ENCODE data around the gene UCHL1. TPM values are rescaled to one million over a fixed set of nuclear protein-coding genes. Genes with fewer than 3 reads are reported as not detected.

UCHL1 gene
- total RNA-seq, 4 donors from 2014 or later, result 3.5 to 81.4 (median 46.4) TPM

DNA sequence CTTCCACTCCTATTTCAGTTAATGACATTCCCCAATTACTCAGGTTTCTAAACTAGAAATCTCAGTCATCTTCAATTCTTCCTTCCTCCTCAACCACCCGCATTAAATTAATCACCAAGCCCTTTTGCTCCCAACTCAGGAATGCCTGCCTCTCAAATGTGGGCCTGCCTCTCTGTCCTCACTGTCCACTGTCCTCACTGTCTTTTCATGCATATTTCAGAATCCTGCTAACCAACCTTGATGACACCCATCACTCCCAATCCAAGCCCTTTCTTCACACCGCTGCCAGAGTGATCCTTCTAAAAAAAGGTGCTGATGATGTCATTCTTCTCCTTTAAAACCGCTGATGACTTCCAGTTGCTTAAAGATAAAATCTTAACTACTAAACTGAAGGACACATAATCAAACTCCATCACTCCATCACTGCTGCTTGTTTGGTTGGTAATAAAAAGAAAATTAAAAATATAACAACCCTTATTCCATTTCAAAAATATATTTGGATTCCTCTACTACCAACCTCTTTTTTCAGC lies 37.2 kb upstream of the UCHL1 start:
- no peak for DNase-seq
- no peaks in the 10 kb centered on the region for H3K36me3 ChIP-seq
- no peak overlapping the region for H3K27ac ChIP-seq
- TF ChIP-seq POLR2A (IDR thresholded peaks at IDR 0.05), result no peak
- no peak for TF ChIP-seq CTCF (IDR thresholded peaks at IDR 0.05)
- H3K27me3 ChIP-seq, result peaks cover 0 to 4% of the 10 kb centered on the region in 2 donors
- H3K4me1 ChIP-seq, result no peaks in the 10 kb centered on the region
- H3K4me3 ChIP-seq, result no peak overlapping the region
- intact Hi-C loops (cut with DNase I; ENCODE audit: low total_unique reads), result no loop called here
- no peaks in the 10 kb centered on the region for H3K9me3 ChIP-seq

DNA sequence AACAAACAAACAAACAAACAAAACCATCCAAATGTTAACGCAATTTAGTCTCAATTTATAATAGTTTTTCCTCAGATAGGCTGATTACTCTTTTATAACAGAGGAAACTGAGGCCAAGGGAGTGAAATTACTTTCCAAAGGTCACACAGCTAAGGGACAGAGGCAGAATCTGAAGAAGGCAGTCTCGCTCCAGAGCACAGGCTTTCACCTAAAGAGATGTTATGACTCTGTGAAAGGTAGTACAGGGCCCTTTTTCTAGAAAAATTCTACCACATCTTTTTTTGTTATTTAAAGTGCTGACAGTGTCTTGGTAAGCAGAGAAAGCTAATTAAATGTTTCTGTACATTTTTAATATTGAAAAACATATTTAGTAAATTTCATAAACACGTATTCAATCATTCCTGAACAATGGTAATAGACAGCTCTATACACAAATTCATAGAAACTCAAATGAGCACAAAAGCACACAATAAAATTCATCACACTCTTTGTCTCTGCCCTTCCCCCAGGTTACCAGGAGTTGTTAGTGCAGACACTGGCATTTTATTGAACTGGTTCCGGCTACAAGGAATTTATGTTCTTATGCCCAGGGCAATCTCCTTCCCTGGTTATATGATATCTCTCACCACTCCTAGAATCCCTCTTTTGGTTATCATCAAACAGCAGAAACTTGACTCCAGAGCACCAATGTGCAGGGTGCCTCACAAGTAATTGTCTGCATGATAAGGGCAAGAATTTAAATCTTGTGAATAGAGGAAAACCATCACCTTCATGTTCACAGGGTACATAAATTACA lies 34.7 kb upstream of the UCHL1 start:
- H3K9me3 ChIP-seq, result no peaks in the 10 kb centered on the region
- no peaks in the 10 kb centered on the region for H3K4me1 ChIP-seq
- DNase-seq, result no peak
- H3K36me3 ChIP-seq, result no peaks in the 10 kb centered on the region
- no peak overlapping the region for H3K27ac ChIP-seq
- peaks cover 0 to 4% of the 10 kb centered on the region in 2 donors for H3K27me3 ChIP-seq
- TF ChIP-seq CTCF (IDR thresholded peaks at IDR 0.05) (no peak), POLR2A (IDR thresholded peaks at IDR 0.05) (no peak)
- no peak overlapping the region for H3K4me3 ChIP-seq
- intact Hi-C loops (cut with DNase I; ENCODE audit: low total_unique reads), result no loop called here

DNA sequence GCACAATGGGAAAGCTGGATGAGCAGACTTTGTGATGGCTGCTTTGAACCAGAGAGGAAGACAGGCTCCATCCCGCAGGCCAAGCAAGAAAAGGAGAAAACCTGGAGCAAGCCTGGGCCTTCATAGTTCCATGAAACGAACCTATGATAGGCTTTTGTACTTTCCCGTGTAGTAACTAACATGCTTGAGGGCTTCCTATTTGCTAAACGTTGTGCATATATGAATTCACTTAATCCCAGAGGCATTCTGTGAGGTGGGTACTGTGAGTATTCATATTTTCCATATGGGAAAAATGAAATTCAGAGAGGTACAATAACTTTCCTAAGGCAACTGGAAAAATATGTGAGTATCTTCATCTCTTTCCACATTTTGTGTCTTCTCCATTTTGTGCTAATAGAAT lies 28.8 kb upstream of the UCHL1 start:
- Histone ChIP-seq H3K27ac (no peak overlapping the region), H3K4me3 (no peak overlapping the region), H3K4me1 (no peaks in the 10 kb centered on the region), H3K27me3 (peaks cover 0 to 4% of the 10 kb centered on the region in 2 donors), H3K36me3 (no peaks in the 10 kb centered on the region), H3K9me3 (no peaks in the 10 kb centered on the region)
- no peak for TF ChIP-seq POLR2A (IDR thresholded peaks at IDR 0.05)
- TF ChIP-seq CTCF (IDR thresholded peaks at IDR 0.05), result no peak
- DNase-seq, result no peak
- intact Hi-C loops (cut with DNase I; ENCODE audit: low total_unique reads), result no loop called here

DNA sequence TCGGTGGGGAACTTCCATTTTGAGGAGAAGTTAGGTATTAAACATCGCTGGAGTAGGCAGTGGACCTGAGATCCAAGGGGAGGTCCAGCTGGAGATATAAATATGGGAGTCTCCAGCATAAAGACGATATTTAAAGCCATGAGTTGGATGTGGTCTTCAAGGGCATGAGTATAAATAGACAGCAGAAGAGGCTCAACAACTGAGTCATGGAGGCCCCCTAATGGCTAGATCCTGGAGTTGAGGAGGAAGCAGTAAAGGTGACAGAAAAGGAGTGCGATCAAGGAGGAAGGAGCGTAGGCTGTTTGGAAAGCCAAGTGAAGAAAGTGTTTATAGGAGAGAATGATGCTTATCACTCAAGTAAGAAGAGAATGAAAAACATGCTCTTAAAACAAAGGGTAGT lies 24.3 kb upstream of the UCHL1 start:
- TF ChIP-seq CTCF (IDR thresholded peaks at IDR 0.05), result no peak
- TF ChIP-seq POLR2A (IDR thresholded peaks at IDR 0.05), result no peak

DNA sequence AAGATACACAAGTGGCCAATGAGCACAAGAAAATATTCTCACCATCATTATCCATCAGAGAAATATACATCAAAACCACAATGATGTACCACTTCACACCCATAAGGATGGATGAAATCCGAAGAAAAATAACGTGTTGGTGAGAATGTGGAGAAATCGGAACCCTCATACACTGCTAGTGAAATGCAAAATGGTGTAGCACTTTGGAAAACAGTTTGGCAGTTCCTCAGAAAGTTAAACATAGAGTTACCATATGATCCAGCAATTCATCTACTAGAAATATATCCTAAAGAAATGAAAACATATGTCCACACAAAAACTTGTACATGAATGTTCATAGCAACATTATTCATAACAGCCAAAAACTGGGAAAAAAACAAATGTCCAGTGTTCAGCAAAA lies 23.9 kb upstream of the UCHL1 start:
- no peaks in the 10 kb centered on the region for H3K4me1 ChIP-seq
- TF ChIP-seq POLR2A (IDR thresholded peaks at IDR 0.05), result no peak
- no peak for TF ChIP-seq CTCF (IDR thresholded peaks at IDR 0.05)
- H3K27ac ChIP-seq, result no peak overlapping the region
- no peaks in the 10 kb centered on the region for H3K9me3 ChIP-seq
- no peak overlapping the region for H3K4me3 ChIP-seq
- H3K36me3 ChIP-seq, result no peaks in the 10 kb centered on the region
- no peak for DNase-seq
- H3K27me3 ChIP-seq, result no peaks in the 10 kb centered on the region
- intact Hi-C loops (cut with DNase I; ENCODE audit: low total_unique reads), result no loop called here

More for the DNA sequence above, 24.3 kb upstream of the UCHL1 start:
- no peak overlapping the region for H3K27ac ChIP-seq
- H3K36me3 ChIP-seq, result no peaks in the 10 kb centered on the region
- H3K9me3 ChIP-seq, result no peaks in the 10 kb centered on the region
- intact Hi-C loops (cut with DNase I; ENCODE audit: low total_unique reads), result no loop called here
- H3K27me3 ChIP-seq, result no peaks in the 10 kb centered on the region
- DNase-seq, result no peak
- no peaks in the 10 kb centered on the region for H3K4me1 ChIP-seq
- no peak overlapping the region for H3K4me3 ChIP-seq

Data from uterus (tissue), 4 donors.